B cell (primary cell): ENCODE measurements around the gene MYO19. TPM values are rescaled to one million over a fixed set of nuclear protein-coding genes. Genes with fewer than 3 reads are reported as not detected.

Source experiments
- ATAC-seq: fragments of 200-7000 bp; cut with Tn5 transposase; one replicate; pipeline ENCODE4 v1.10.0; 2021; ENCODE audit warnings: low read depth, mild to moderate bottlenecking, moderate number of reproducible peaks, moderate library complexity
- CTCF ChIA-PET: fragments of 350-600 bp; sonication (Branson Sonifier 250); formaldehyde crosslinking; loops from one replicate; lab custom pipeline; 2021; ENCODE audit warnings: antibody characterized with exemption, inconsistent platforms; lab: Charles Lee
- POLR2A ChIA-PET: fragments of 350-600 bp; sonication (Branson Sonifier 250); formaldehyde crosslinking; loops from one replicate; lab custom pipeline; 2021; ENCODE audit warnings: antibody characterized with exemption; lab: Charles Lee
- DNase-seq: peaks from one replicate; pipeline ENCODE4 v3.0.0; 2013
- H2AFZ ChIP-seq: 2 replicates; pipeline ENCODE4 v1.6.1; 2012; ENCODE audit warnings: mild to moderate bottlenecking, low read depth, low read length; ENCODE audit not compliant: insufficient read depth, poor library complexity, severe bottlenecking
- H3K27ac ChIP-seq, 2 donors: 1 replicate in 1 of 2; 2 replicates in 1 of 2; pipeline ENCODE4 v1.5.1; 2012 to 2013; ENCODE audit warnings: low read length in 2 of 2, mild to moderate bottlenecking in 2 of 2, moderate library complexity in 1 of 2
- H3K27me3 ChIP-seq, 4 experiments: fragments of 200-600 bp in 1 of 4; sonication (generic) in 1 of 4; replicated peaks in 1 of 4; 1 replicate in 2 of 4; 2 replicates in 2 of 4; pipeline versions ENCODE4 v1.6.1 to v1.7.0; 2013 to 2016; ENCODE audit warnings: low read length in 3 of 4, mild to moderate bottlenecking in 2 of 4, mixed read lengths in 1 of 4, moderate library complexity in 1 of 4; ENCODE audit not compliant: insufficient read depth in 4 of 4, control insufficient read depth in 3 of 4; ENCODE audit errors: control extremely low read depth in 1 of 4
- H3K36me3 ChIP-seq, 2 experiments: replicated peaks in 1 of 2; 1 replicate in 1 of 2; 2 replicates in 1 of 2; pipeline versions ENCODE4 v1.6.1 to v1.7.1; 2013; ENCODE audit warnings: low read length in 1 of 2; ENCODE audit not compliant: insufficient read depth in 2 of 2, control insufficient read depth in 1 of 2; ENCODE audit errors: control extremely low read depth in 1 of 2, extremely low read depth in 1 of 2
- H3K4me1 ChIP-seq, 2 donors: fragments of 200-600 bp in 1 of 2; sonication (generic) in 1 of 2; 1 replicate in 1 of 2; 2 replicates in 1 of 2; pipeline versions ENCODE4 v1.5.1 to v1.6.1; 2013 to 2017; ENCODE audit warnings: low read length in 2 of 2; ENCODE audit not compliant: control insufficient read depth in 2 of 2, insufficient read depth in 2 of 2
- H3K4me2 ChIP-seq: replicated peaks from 2 replicates; pipeline ENCODE3; 2012; ENCODE audit warnings: mild to moderate bottlenecking, low read depth, low read length; ENCODE audit not compliant: poor library complexity, severe bottlenecking
- H3K4me3 ChIP-seq, 5 experiments: fragments of 200-600 bp in 1 of 5; sonication (generic) in 1 of 5; 1 replicate in 3 of 5; 2 replicates in 2 of 5; pipeline versions ENCODE4 v1.5.1 to v1.7.0; 2011 to 2016; ENCODE audit warnings: low read length in 4 of 5, mild to moderate bottlenecking in 4 of 5, low read depth in 2 of 5, control low read depth in 1 of 5, moderate library complexity in 1 of 5; ENCODE audit not compliant: insufficient read depth in 1 of 5; ENCODE audit errors: control extremely low read depth in 1 of 5, extremely low read depth in 1 of 5
- H3K79me2 ChIP-seq: fragments of 200-600 bp; sonication (generic); one replicate; pipeline ENCODE4 v1.6.0; 2016; ENCODE audit warnings: low read length; ENCODE audit not compliant: control insufficient read depth, insufficient read depth
- H3K9ac ChIP-seq: fragments of 200-600 bp; sonication (generic); 2 replicates; pipeline ENCODE4 v1.6.1; 2017; ENCODE audit warnings: mild to moderate bottlenecking, low read length, moderate library complexity
- H3K9me3 ChIP-seq, 3 donors: one replicate each; pipeline versions ENCODE4 v1.6.1 to v1.7.1; 2013; ENCODE audit warnings: low read length in 2 of 3; ENCODE audit not compliant: control insufficient read depth in 2 of 3, insufficient read depth in 1 of 3; ENCODE audit errors: control extremely low read depth in 1 of 3
- H4K20me1 ChIP-seq: 2 replicates; pipeline ENCODE4 v1.6.0; 2012; ENCODE audit warnings: mild to moderate bottlenecking, low read length; ENCODE audit not compliant: insufficient read depth, control insufficient read depth, poor library complexity, severe bottlenecking
- H3K27ac Mint-ChIP-seq: one replicate; pipeline ENCODE4 v1.8.0; 2021; ENCODE audit warnings: mixed read lengths
- H3K27me3 Mint-ChIP-seq: one replicate; pipeline ENCODE4 v1.8.0; 2021; ENCODE audit warnings: mixed read lengths
- H3K4me1 Mint-ChIP-seq: one replicate; pipeline ENCODE4 v1.8.0; 2021; ENCODE audit warnings: mixed read lengths
- H3K4me3 Mint-ChIP-seq: one replicate; pipeline ENCODE4 v1.8.0; 2021; ENCODE audit warnings: mixed read lengths
- H3K9me3 Mint-ChIP-seq: one replicate; pipeline ENCODE4 v1.8.0; 2022; ENCODE audit warnings: mixed read lengths; ENCODE audit not compliant: insufficient read depth
- CTCF ChIP-seq: fragments of 200-600 bp; IDR thresholded peaks from one replicate; pipeline ENCODE4 v1.8.0; 2022; ENCODE audit warnings: antibody characterized with exemption, mild to moderate bottlenecking
- EZH2 ChIP-seq: IDR thresholded peaks from 2 replicates; pipeline ENCODE4 v1.6.1; 2012; ENCODE audit warnings: borderline replicate concordance, low read depth, mild to moderate bottlenecking, moderate library complexity, low read length; ENCODE audit not compliant: insufficient read depth, poor library complexity, severe bottlenecking
- WGBS: methylation state at CpG from one replicate; pipeline ENCODE4 v1.1.5; 2013; ENCODE audit warnings: missing lambda C conversion rate; ENCODE audit not compliant: insufficient coverage; 5-methylcytosine and 5-hydroxymethylcytosine counted together
- intact Hi-C: fragments of 100-400 bp; cut with micrococcal nuclease; formaldehyde crosslinking; loops from one replicate; pipeline ENCODE4 v1.10.0; 2022
- polyA plus RNA-seq: library from polyadenylated mRNA; depleted of rRNA; stranded (reverse); fragments of >200 nt; gene quantifications from 2 replicates; pipeline ENCODE4 v1.2.3, GENCODE V29; 2012
- total RNA-seq, 2 donors: library from RNA; stranded (reverse); fragments of 120-200 nt in 1 of 2; gene quantifications; 1 replicate in 1 of 2; 2 replicates in 1 of 2; pipeline versions ENCODE4 v1.2.3 to v1.2.4, GENCODE V29; 2013 to 2022

Gene MYO19
- total and polyA plus RNA-seq, 2 donors (not counting 1 experiment from before 2014, with no cell fraction given): 65.7 to 88.7 TPM

DNA sequence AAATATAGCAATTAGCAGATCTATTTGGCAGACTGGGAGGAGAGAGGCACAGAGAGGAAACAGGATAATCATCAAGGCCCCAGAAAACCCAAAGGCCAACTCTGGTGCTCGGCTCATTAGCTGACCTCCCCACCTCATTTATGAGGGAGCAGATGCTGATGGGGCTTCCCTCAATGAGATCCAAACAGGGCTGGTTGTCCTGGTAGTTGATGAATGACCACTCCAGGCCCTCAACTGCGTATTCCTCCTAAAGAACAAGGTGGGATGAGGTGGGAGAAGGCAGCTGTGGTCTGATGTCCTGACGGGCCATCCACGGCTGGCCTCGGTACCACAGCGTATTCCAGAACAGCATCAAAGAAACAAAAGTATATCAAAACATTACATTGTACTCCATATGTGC lies 27.4 kb downstream of the MYO19 start:
- Mint-ChIP-seq H3K27me3 (no peaks in the 10 kb centered on the region), H3K4me3 (no peak overlapping the region), H3K4me1 (no peaks in the 10 kb centered on the region), H3K27ac (no peak overlapping the region), H3K9me3 (no peaks in the 10 kb centered on the region)
- WGBS: 80% methylated on average over 1 of the region's 6 CpGs
- no peak for DNase-seq
- ChIA-PET POLR2A (no interaction called here), CTCF (no interaction called here)
- no peak overlapping the region for H3K4me3 ChIP-seq
- no peaks in the 10 kb centered on the region for H3K79me2 ChIP-seq
- H3K4me2 ChIP-seq: no peak overlapping the region
- no peaks in the 10 kb centered on the region for H4K20me1 ChIP-seq
- intact Hi-C loops: no loop called here
- no peak for ATAC-seq
- H3K9ac ChIP-seq: no peak overlapping the region
- no peaks in the 10 kb centered on the region for H3K4me1 ChIP-seq
- no peaks in the 10 kb centered on the region for H3K27me3 ChIP-seq
- TF ChIP-seq EZH2 (no peak), CTCF (no peak)
- no peak overlapping the region for H3K27ac ChIP-seq
- H3K9me3 ChIP-seq: no peaks in the 10 kb centered on the region
- no peak overlapping the region for H2AFZ ChIP-seq
- peaks cover 0 to 36% of the 10 kb centered on the region in 2 experiments for H3K36me3 ChIP-seq

GRCh38 chr17:36506831-36507230 lies 27.8 kb downstream of the MYO19 start:
- 98% methylated on average over 11 of the region's 11 CpGs for WGBS
- no peak for ATAC-seq

More at GRCh38 chr17:36506831-36507230, 27.8 kb downstream of the MYO19 start:
- no peak overlapping the region for H3K9ac ChIP-seq
- no peaks in the 10 kb centered on the region for H3K9me3 ChIP-seq
- no peaks in the 10 kb centered on the region for H3K4me1 Mint-ChIP-seq
- no peak for DNase-seq
- no peak overlapping the region for H3K4me2 ChIP-seq
- TF ChIP-seq CTCF (no peak), EZH2 (no peak)
- CTCF ChIA-PET: no interaction called here
- H3K36me3 ChIP-seq: peaks cover 0 to 36% of the 10 kb centered on the region in 2 experiments
- H3K4me1 ChIP-seq: no peaks in the 10 kb centered on the region
- H2AFZ ChIP-seq: no peak overlapping the region
- no peak overlapping the region for H3K4me3 Mint-ChIP-seq
- H3K79me2 ChIP-seq: no peaks in the 10 kb centered on the region
- intact Hi-C loops: no loop called here
- H3K27ac Mint-ChIP-seq: no peak overlapping the region
- no peaks in the 10 kb centered on the region for H3K27me3 ChIP-seq
- H3K9me3 Mint-ChIP-seq: no peaks in the 10 kb centered on the region
- no peaks in the 10 kb centered on the region for H4K20me1 ChIP-seq
- POLR2A ChIA-PET: no interaction called here
- H3K4me3 ChIP-seq: no peak overlapping the region
- no peaks in the 10 kb centered on the region for H3K27me3 Mint-ChIP-seq
- no peak overlapping the region for H3K27ac ChIP-seq
